Smooth muscle cell (in vitro differentiated cells): ENCODE results near the gene CP. TPM values are rescaled to one million over a fixed set of nuclear protein-coding genes. Genes with fewer than 3 reads are reported as not detected.

Experiments
- DNase-seq: peaks from one replicate; lab custom pipeline; 2025; ENCODE audit not compliant: unreplicated experiment; lab: John Stamatoyannopoulos, UW
- H2AFZ ChIP-seq: fragments of 200-600 bp; sonication (generic); 2 replicates; pipeline ENCODE4 v1.6.0; 2016; ENCODE audit warnings: antibody characterized with exemption, low read depth, mild to moderate bottlenecking
- H3F3A ChIP-seq: fragments of 200-600 bp; sonication (generic); 2 replicates; pipeline ENCODE4 v1.6.0; 2017; ENCODE audit warnings: antibody characterized with exemption, low read depth
- H3K27ac ChIP-seq: fragments of 200-600 bp; sonication (generic); 2 replicates; pipeline ENCODE4 v1.5.1; 2016; ENCODE audit warnings: low read depth, mild to moderate bottlenecking
- H3K27me3 ChIP-seq: fragments of 200-600 bp; sonication (generic); 2 replicates; pipeline ENCODE4 v1.6.1; 2016; ENCODE audit warnings: low read depth, mild to moderate bottlenecking
- H3K36me3 ChIP-seq: fragments of 200-600 bp; sonication (generic); 2 replicates; pipeline ENCODE4 v1.5.1; 2016; ENCODE audit warnings: low read depth
- H3K4me1 ChIP-seq: fragments of 200-600 bp; sonication (generic); 2 replicates; pipeline ENCODE4 v1.5.1; 2016; ENCODE audit warnings: low read depth
- H3K4me2 ChIP-seq: fragments of 200-600 bp; sonication (generic); 2 replicates; pipeline ENCODE4 v1.6.0; 2016; ENCODE audit warnings: mild to moderate bottlenecking
- H3K4me3 ChIP-seq: fragments of 200-600 bp; sonication (generic); 2 replicates; pipeline ENCODE4 v1.5.1; 2016; ENCODE audit warnings: mild to moderate bottlenecking
- H3K79me2 ChIP-seq: fragments of 200-600 bp; sonication (generic); 2 replicates; pipeline ENCODE4 v1.6.0; 2016; ENCODE audit warnings: low read depth, mild to moderate bottlenecking
- H3K9ac ChIP-seq: fragments of 200-600 bp; sonication (generic); 2 replicates; pipeline ENCODE4 v1.6.0; 2016; ENCODE audit warnings: low read depth
- H3K9me3 ChIP-seq: fragments of 200-600 bp; sonication (generic); replicated peaks from 2 replicates; pipeline ENCODE4 v1.5.1; 2016; ENCODE audit warnings: low read depth
- H4K20me1 ChIP-seq: fragments of 200-600 bp; sonication (generic); 2 replicates; pipeline ENCODE4 v1.6.0; 2016; ENCODE audit warnings: low read depth
- WGBS: methylation state at CpG from one replicate; pipeline ENCODE4 v1.1.7; 2016; ENCODE audit warnings: low lambda C conversion rate; 5-methylcytosine and 5-hydroxymethylcytosine counted together
- polyA plus RNA-seq: library from polyadenylated mRNA; unstranded; fragments of >200 nt; fragmentation: Nextera tagmentation; extraction: Ambion mirVana; gene quantifications from 2 replicates; pipeline ENCODE4 v1.2.1, GENCODE V29; 2016
- total RNA-seq: library from RNA; depleted of rRNA; stranded (reverse); fragments of >200 nt; gene quantifications from 2 replicates; pipeline ENCODE4 v1.2.3, GENCODE V29; 2014
- TF ChIP-seq, protein P1 (sequence below): fragments of 200-600 bp; sonication (generic); IDR thresholded peaks from 2 replicates; pipeline ENCODE4 v1.5.1; 2017; ENCODE audit warnings: borderline replicate concordance, mild to moderate bottlenecking, antibody characterized with exemption; ENCODE audit not compliant: insufficient read depth, poor library complexity, severe bottlenecking

CP gene
- total and polyA plus RNA-seq, 2 experiments from 2014 or later, result 2.6 TPM; not detected in 1

DNA sequence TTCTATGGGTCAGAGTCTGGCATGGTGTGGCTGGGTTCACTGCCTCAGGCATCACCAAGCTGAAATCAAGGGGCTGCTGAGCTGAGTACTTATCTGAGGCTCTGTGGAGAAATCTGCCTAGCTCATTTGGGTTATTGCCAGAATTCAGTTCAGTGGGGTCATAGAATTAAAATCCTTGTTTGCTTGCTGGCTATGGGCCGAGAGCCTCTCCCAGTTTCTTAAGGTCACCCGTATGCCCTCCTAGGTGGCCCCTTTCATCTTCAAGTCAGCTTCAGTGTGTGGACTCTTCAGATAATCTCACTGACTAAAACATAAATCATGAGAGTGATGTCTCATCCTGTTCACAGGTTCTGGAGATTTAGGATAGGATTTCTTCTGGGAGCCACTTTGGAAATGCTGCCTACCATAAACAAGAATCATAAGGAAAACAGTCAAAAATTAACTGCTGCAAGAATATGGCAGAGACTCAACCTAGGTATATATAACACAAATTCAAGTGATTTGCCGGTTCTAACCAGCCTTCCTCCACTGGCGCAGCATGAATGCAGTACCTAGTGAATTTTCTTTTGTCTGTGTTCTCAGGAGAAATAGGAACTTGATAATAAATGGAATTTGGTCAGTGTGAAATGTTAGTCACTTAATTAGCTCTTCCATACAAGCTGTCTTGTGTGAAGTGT is 5.3 kb downstream of the CP start:
- Histone ChIP-seq H4K20me1 (no peaks in the 10 kb centered on the region), H2AFZ (no peak overlapping the region), H3K79me2 (no peaks in the 10 kb centered on the region), H3K27me3 (no peaks in the 10 kb centered on the region), H3K4me3 (no peak overlapping the region), H3K27ac (no peak overlapping the region), H3F3A (no peaks in the 10 kb centered on the region), H3K36me3 (no peaks in the 10 kb centered on the region), H3K4me1 (peaks cover 7% of the 10 kb centered on the region), H3K4me2 (no peak overlapping the region), H3K9me3 (no peaks in the 10 kb centered on the region), H3K9ac (no peak overlapping the region)
- WGBS, result 72% methylated on average over 4 of the region's 4 CpGs
- no peak for DNase-seq
- TF ChIP-seq, protein P1, sequence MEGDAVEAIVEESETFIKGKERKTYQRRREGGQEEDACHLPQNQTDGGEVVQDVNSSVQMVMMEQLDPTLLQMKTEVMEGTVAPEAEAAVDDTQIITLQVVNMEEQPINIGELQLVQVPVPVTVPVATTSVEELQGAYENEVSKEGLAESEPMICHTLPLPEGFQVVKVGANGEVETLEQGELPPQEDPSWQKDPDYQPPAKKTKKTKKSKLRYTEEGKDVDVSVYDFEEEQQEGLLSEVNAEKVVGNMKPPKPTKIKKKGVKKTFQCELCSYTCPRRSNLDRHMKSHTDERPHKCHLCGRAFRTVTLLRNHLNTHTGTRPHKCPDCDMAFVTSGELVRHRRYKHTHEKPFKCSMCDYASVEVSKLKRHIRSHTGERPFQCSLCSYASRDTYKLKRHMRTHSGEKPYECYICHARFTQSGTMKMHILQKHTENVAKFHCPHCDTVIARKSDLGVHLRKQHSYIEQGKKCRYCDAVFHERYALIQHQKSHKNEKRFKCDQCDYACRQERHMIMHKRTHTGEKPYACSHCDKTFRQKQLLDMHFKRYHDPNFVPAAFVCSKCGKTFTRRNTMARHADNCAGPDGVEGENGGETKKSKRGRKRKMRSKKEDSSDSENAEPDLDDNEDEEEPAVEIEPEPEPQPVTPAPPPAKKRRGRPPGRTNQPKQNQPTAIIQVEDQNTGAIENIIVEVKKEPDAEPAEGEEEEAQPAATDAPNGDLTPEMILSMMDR, result no peak

DNA sequence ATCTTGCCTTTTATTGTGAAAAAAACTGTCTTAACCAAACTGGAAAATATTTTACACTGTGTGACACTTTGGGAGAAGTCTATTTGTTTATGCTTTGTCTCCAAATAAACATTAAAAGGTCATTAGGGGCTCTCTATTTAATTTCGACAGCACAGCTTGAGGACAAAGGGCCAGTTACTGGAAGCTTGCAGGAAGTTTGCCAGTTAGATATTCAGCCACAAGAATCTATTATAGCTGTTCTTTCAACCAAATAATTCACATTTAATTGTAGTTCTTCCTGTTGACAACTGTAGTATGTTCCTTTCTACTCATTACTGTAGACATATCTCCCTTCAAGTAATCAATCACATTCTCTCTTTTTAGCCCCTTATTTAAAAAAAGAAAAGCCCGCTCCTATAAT is 6.1 kb downstream of the CP start:
- Histone ChIP-seq H3K4me1 (peaks cover 7% of the 10 kb centered on the region), H3K4me2 (no peak overlapping the region), H3F3A (no peaks in the 10 kb centered on the region), H3K9ac (no peak overlapping the region), H3K27ac (no peak overlapping the region), H3K36me3 (no peaks in the 10 kb centered on the region), H4K20me1 (no peaks in the 10 kb centered on the region), H3K27me3 (no peaks in the 10 kb centered on the region), H3K9me3 (no peaks in the 10 kb centered on the region), H2AFZ (no peak overlapping the region), H3K79me2 (no peaks in the 10 kb centered on the region), H3K4me3 (no peak overlapping the region)
- TF ChIP-seq, protein P1, result no peak
- no peak for DNase-seq
- WGBS, result 83% methylated on average over 2 of the region's 2 CpGs

DNA sequence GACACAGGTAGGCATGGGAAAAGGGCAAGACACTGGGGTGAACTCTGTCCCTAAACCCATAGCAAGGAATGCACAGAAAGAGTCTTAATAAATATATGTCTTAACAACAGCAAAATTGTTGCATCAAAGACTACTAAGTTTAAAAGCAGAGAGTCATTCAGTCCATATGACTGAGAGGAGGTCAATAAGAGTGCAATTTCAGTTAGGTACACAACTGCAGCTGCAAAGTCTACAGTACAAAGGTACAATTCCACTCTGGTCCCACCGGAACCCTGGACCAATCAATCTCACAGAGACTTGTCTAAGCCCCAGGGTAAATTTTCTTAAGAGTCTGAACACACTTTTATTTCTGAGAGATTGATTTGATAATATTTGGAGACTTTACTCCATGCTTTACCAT is 6.9 kb downstream of the CP start:
- H3K9ac ChIP-seq, result no peak overlapping the region
- H3F3A ChIP-seq, result no peaks in the 10 kb centered on the region
- no peak overlapping the region for H3K27ac ChIP-seq
- WGBS, result 86% methylated on average over 1 of the region's 1 CpG
- no peaks in the 10 kb centered on the region for H4K20me1 ChIP-seq
- DNase-seq, result no peak
- H3K4me1 ChIP-seq, result peaks cover 7% of the 10 kb centered on the region
- H2AFZ ChIP-seq, result no peak overlapping the region
- H3K4me2 ChIP-seq, result no peak overlapping the region
- no peaks in the 10 kb centered on the region for H3K27me3 ChIP-seq
- TF ChIP-seq, protein P1, result no peak
- H3K79me2 ChIP-seq, result no peaks in the 10 kb centered on the region
- H3K36me3 ChIP-seq, result no peaks in the 10 kb centered on the region
- H3K4me3 ChIP-seq, result no peak overlapping the region
- no peaks in the 10 kb centered on the region for H3K9me3 ChIP-seq

DNA sequence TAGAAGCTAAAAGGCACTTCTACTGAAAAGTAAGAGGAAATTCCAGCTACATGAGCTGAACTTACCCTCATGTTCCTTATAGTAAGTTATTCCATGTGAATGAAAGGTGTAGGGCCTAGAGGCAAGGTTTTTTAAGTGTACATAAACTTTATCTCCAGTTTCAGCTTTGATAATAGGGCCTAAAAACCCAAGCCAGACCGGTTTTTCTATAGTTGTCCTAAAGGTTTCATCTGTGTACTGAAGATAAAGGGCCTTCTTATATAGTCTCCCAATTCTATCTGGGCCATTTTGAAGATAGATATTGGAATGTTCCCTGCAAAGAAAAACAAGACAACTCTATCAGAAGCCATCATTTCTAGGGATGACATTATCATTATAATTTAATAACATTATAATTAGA is 9.2 kb downstream of the CP start:
- H3K4me1 ChIP-seq, result peaks cover 7% of the 10 kb centered on the region
- H3F3A ChIP-seq, result no peaks in the 10 kb centered on the region
- no peaks in the 10 kb centered on the region for H3K36me3 ChIP-seq
- H2AFZ ChIP-seq, result no peak overlapping the region
- no peak overlapping the region for H3K4me3 ChIP-seq
- TF ChIP-seq, protein P1, result no peak
- 82% methylated on average over 1 of the region's 1 CpG for WGBS
- H3K27ac ChIP-seq, result no peak overlapping the region
- H3K4me2 ChIP-seq, result no peak overlapping the region
- no peak for DNase-seq
- no peaks in the 10 kb centered on the region for H3K27me3 ChIP-seq
- no peaks in the 10 kb centered on the region for H3K9me3 ChIP-seq
- H3K9ac ChIP-seq, result no peak overlapping the region
- H3K79me2 ChIP-seq, result no peaks in the 10 kb centered on the region
- H4K20me1 ChIP-seq, result no peaks in the 10 kb centered on the region
